ENCODE data around the gene KEAP1. TPM values are rescaled to one million over a fixed set of nuclear protein-coding genes. Genes with fewer than 3 reads are reported as not detected.

Gene KEAP1
- total and polyA plus RNA-seq, 2 of the 8 experiments (the other 6 are each of a cell fraction or from before 2014, with no cell fraction given) = 80.6 to 106 TPM

DNA sequence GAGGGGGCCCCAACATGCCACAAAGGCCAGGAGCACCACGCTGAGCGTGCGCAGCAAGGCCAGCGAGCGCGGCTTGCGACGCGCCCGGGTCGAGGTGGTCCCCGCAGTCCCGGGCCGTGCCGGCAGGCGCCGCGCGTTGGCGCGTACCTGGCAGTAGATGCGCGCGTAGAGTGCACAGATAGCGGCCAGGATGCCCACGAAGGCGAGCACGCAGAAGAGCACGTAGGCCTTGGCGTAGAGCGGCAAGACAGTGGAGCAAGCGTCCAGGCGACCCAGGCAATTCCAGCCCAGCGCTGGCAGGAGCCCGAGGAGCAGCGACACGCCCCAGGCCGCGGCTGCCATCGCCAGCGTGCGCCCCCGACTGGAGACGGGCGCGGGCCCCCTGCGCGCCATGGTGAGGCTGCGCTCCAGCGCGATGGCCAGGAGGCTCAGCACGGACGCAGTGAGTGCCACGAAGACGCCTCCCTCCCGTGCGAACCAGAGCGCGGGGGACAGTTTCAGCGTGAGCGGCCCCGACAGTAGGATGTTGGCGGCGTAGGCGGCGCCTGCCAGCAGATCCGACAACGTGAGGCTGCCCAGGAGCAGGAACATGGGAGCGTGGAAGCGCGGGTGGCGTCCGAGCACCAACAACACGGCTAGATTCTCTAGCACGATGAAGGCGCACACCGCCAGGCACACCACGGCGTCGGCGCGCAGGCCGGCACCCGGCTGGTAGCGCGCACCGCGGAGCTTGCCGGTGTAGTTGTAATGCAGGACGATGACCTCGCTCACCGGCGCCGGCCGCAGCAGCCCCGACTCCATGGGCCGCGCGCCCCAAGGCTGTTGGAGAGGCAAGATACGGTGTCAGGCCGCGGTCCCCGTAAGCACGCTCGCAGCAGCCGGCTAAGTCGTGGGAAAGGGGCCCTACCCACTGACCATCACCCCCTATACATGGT, 11.3 kb upstream of the KEAP1 start (continued):
- TF ChIP-seq EZH2 (IDR thresholded peaks at IDR 0.05; ENCODE audit: low read depth, low read length, severe bottlenecking) = peak; percentile 88
- peak; percentile 46 to 77 (median 60) for TF ChIP-seq CTCF (IDR thresholded peaks at IDR 0.05; ENCODE audit: control extremely low read depth in 1 of 3, insufficient read depth in 1 of 3, low read depth in 1 of 3, low read length in 3 of 3)
- no peak for TF ChIP-seq SAP30 (IDR thresholded peaks at IDR 0.05; ENCODE audit: insufficient read depth, insufficient replicate concordance, low read length)
- TF ChIP-seq, protein P1, sequence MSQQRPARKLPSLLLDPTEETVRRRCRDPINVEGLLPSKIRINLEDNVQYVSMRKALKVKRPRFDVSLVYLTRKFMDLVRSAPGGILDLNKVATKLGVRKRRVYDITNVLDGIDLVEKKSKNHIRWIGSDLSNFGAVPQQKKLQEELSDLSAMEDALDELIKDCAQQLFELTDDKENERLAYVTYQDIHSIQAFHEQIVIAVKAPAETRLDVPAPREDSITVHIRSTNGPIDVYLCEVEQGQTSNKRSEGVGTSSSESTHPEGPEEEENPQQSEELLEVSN (IDR thresholded peaks at IDR 0.05) = peak; percentile 44; the same call in 1 of the 2 replicates
- TF ChIP-seq RAD21 (IDR thresholded peaks at IDR 0.05 in 1 of 2, conservative IDR thresholded peaks at IDR 0.05 in 1 of 2; ENCODE audit: low read depth in 2 of 2, low read length in 2 of 2) = 0 out of 4 replicates have a peak, but pooled peaks of 1 of the 2 experiments have one; percentile 18
- no peak for TF ChIP-seq BCL11A (IDR thresholded peaks at IDR 0.05; ENCODE audit: low read depth in 2 of 2, low read length in 2 of 2)
- TF ChIP-seq EP300 (IDR thresholded peaks at IDR 0.05; ENCODE audit: borderline replicate concordance in 1 of 2, low read depth in 2 of 2, low read length in 2 of 2) = no peak
- no peak for TF ChIP-seq POU5F1 (IDR thresholded peaks at IDR 0.05; ENCODE audit: low read depth, low read length)
- TF ChIP-seq RNF2 (IDR thresholded peaks at IDR 0.05; ENCODE audit: borderline replicate concordance, low read depth, low read length, missing control alignments, poor library complexity, severe bottlenecking) = peak; percentile 43
- TF ChIP-seq, protein P2, sequence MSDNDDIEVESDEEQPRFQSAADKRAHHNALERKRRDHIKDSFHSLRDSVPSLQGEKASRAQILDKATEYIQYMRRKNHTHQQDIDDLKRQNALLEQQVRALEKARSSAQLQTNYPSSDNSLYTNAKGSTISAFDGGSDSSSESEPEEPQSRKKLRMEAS (IDR thresholded peaks at IDR 0.05) = no peak; the same call in 1 of the 2 replicates
- peak in 1 of 2 experiments; percentile 60; a peak in 1 of 4 replicates for TF ChIP-seq HDAC2 (IDR thresholded peaks at IDR 0.05; ENCODE audit: borderline replicate concordance in 1 of 2, low read depth in 2 of 2, low read length in 2 of 2)
- TF ChIP-seq SP2 (IDR thresholded peaks at IDR 0.05; ENCODE audit: low read length) = no peak
- TF ChIP-seq CREB1 (IDR thresholded peaks at IDR 0.05) = peak; percentile 19
- TF ChIP-seq ASH2L (IDR thresholded peaks at IDR 0.05; ENCODE audit: low read length) = peak; percentile 94

Measured in H1 (cell line).